HEK293T (cell line): ENCODE measurements around the gene STXBP5.

ENCODE experiments used
- BHLHE40 ChIP-seq: fragments of 450-650 bp; IDR thresholded peaks from 2 replicates; pipeline ENCODE4 v1.6.1; 2016; ENCODE audit warnings: mild to moderate bottlenecking, moderate library complexity, borderline replicate concordance
- CTBP1 ChIP-seq: fragments of 450-650 bp; IDR thresholded peaks from 2 replicates; pipeline ENCODE4 v1.6.1; 2016; ENCODE audit warnings: borderline replicate concordance

- TF ChIP-seq BHLHE40 (no peak), CTBP1 (no peak)
Observed at GRCh38 chr6:147179809-147180208, 24.4 kb upstream of the STXBP5 start.
